Measurements from ENCODE around the gene CFAP161.
"Not testable (repeated sequence)": the region's sequence is repeated elsewhere in the genome, so short reads cannot be mapped to it uniquely, and the experiment has no call there.

CFAP161 gene

DNA sequence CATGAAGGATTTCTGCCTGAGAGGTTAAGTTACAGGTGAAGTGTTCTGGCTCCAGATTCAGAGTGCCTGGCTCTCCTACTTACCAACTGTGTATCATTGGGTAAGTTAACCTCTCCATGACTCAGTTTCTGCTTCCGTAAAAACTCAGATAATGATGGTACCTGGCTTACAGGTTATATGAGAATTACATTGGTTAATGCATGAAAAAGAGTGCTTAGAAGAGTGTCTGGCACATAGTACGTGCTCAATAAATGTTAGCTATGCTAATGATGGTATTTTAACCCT lies 23.8 kb downstream of the CFAP161 start:
- no peaks in the 10 kb centered on the region for H3K9me3 ChIP-seq
- H3K4me3 ChIP-seq (ENCODE audit: low read depth, low read length), result no peak overlapping the region
- no peak for DNase-seq
- H3K4me1 ChIP-seq, result no peaks in the 10 kb centered on the region
- no peaks in the 10 kb centered on the region for H3K27me3 ChIP-seq
- TF ChIP-seq, protein P1, sequence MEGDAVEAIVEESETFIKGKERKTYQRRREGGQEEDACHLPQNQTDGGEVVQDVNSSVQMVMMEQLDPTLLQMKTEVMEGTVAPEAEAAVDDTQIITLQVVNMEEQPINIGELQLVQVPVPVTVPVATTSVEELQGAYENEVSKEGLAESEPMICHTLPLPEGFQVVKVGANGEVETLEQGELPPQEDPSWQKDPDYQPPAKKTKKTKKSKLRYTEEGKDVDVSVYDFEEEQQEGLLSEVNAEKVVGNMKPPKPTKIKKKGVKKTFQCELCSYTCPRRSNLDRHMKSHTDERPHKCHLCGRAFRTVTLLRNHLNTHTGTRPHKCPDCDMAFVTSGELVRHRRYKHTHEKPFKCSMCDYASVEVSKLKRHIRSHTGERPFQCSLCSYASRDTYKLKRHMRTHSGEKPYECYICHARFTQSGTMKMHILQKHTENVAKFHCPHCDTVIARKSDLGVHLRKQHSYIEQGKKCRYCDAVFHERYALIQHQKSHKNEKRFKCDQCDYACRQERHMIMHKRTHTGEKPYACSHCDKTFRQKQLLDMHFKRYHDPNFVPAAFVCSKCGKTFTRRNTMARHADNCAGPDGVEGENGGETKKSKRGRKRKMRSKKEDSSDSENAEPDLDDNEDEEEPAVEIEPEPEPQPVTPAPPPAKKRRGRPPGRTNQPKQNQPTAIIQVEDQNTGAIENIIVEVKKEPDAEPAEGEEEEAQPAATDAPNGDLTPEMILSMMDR (IDR thresholded peaks at IDR 0.05; ENCODE audit: low read depth, low read length), result no peak
- no peaks in the 10 kb centered on the region for H3K36me3 ChIP-seq

DNA sequence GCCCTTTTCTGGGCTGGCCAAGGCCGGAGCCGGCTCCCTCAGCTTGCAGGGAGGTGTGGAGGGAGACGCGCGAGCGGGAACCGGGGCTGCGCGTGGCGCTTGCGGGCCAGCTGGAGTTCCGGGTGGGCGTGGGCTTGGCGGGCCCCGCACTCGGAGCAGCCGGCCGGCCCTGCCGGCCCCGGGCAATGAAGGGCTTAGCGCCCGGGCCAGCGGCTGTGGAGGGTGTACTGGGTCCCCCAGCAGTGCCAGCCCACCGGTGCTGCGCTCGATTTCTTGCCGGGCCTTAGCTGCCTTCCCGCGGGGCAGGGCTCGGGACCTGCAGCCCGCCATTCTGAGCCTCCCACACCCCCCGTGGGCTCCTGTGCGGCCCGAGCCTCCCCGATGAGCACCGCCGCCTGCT lies 24.5 kb downstream of the CFAP161 start:
- not testable (repeated sequence) for H3K4me1 ChIP-seq, H3K9me3 ChIP-seq, DNase-seq

DNA sequence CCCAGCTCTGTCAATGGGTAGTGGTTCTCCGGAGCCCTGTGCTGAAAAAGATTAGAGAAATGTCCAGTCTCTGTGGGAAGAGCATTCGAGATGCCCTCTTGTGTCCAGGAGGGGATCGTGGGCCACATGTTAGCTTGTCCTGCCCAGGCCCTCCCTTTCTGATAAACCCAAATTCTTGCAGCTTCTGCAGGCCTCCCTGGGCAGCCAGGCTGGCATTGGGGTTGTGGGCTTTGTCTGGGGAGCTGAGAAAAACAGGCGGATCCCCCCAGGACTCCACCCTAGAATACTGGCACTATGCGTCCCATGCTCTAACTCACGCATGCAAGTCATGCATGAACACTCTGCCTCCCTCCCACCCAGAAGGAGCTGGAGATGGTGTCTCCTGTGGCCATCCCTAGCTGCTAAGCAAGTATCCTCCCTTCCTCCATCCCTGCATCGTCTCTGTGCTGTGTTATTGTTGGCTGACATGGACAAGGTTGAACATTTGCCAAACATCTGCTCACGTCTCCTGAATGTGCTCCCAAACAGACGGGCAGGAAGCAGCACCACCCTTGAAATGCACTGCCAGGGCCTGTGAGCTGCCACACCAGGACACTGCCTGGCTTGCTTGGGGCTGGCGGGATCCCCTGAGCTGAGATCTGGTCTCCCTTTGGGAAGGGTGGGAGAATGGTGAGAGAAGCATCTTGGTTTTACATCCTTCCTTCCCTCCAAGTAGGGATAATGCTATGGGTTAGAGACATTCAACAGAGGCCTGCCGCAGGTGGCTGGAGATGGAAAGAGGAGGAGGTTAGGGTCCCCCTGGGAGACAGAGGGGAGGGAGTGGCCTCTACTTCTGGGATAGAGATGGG lies 26.5 kb downstream of the CFAP161 start:
- TF ChIP-seq, protein P1 (IDR thresholded peaks at IDR 0.05; ENCODE audit: low read depth, low read length), result no peak
- no peaks in the 10 kb centered on the region for H3K27me3 ChIP-seq
- H3K4me1 ChIP-seq, result no peaks in the 10 kb centered on the region
- H3K36me3 ChIP-seq, result no peaks in the 10 kb centered on the region
- H3K9me3 ChIP-seq, result no peaks in the 10 kb centered on the region
- DNase-seq, result peak; percentile 33
- H3K4me3 ChIP-seq (ENCODE audit: low read depth, low read length), result no peak overlapping the region

More for the DNA sequence above, 24.5 kb downstream of the CFAP161 start:
- H3K4me3 ChIP-seq (ENCODE audit: low read depth, low read length); H3K36me3 ChIP-seq; H3K27me3 ChIP-seq: not testable (repeated sequence)

DNA sequence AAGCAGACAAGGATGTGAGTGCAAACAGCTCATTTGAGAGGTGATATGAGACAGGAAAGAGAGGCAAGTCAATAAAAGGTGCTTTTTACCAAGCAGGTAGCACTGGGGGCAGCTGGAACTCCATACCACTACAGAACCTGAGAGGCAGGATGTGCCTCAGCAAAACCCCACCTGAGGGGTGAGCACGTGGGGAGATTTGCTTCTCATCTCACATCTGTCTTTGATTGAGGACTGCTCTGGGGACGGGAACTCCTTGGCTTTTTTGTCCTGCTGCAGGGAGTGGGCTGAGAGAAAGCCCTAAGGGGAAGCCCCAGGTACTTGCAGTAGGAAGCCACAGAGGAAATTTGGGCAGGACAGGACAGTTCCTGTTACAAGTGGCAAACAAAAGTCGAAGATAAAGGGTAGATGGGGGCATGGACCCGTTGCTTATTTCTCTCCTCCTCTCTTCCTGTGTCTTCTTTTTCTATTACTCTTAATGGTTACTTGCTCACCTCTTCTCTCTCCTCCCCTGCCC lies 27.1 kb downstream of the CFAP161 start:
- TF ChIP-seq, protein P1 (IDR thresholded peaks at IDR 0.05; ENCODE audit: low read depth, low read length), result no peak
- no peaks in the 10 kb centered on the region for H3K27me3 ChIP-seq
- H3K36me3 ChIP-seq, result no peaks in the 10 kb centered on the region
- no peaks in the 10 kb centered on the region for H3K4me1 ChIP-seq
- no peak for DNase-seq
- no peaks in the 10 kb centered on the region for H3K9me3 ChIP-seq
- H3K4me3 ChIP-seq (ENCODE audit: low read depth, low read length), result no peak overlapping the region

DNA sequence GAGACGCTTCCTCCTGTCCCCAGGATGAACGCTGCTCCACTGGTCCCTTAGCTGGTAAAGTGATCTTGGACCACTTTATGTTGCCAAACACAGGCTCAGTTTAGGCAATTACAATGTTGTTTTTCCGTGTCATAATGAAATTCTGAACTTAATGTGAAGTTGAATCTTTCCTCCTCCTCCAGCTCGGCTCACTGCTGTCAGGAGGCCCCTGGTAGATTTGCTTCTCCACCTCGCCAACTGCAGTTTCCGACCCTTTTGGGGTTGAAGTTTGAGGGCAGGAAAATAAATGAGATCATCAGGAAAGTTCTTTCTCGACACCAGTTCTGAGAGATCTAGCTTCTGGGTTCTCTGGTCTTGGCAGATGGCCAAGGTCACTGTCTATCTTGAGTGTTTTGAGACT lies 27.8 kb downstream of the CFAP161 start:
- no peaks in the 10 kb centered on the region for H3K27me3 ChIP-seq
- DNase-seq, result no peak

DNA sequence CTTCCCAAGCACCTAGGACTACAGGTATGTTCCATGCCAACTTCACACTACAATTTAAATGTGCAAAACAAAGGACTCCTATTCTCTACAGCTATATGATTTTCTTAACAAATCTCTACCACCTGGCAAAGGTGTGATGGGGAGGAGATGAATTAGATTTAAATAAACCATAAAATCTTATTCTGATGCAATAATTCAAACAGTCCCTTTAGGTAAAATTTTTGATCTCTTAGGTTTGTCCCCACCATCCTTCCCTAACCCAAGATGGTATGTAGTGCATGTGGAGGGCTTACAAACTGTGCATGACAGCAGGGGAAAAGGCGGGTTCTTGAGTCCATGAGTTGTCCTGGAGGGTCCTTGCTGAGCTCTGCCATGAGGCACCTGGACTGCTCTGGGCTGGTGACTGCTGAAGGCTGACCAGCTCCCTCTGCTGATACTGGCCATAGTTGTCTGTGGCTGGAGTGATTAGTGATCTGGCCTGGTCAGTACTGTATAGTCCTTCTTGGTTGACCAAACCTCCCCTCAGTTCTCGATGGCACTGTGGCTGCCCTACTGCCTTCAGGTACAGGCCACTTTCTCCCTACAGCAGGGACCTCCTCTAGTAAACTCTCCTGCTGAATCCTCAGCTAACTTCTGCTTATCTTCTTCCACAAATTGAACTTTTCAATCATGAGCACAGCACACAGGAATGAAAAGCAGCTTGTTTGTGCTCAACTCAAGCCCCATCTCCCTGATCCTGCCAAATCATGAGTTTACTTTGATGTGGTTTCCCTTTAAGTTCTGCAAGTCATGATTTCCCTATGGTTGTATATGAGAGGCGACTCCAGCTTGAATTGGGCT lies 30.1 kb downstream of the CFAP161 start:
- TF ChIP-seq, protein P1 (IDR thresholded peaks at IDR 0.05; ENCODE audit: low read depth, low read length), result no peak
- no peaks in the 10 kb centered on the region for H3K27me3 ChIP-seq
- H3K36me3 ChIP-seq, result no peaks in the 10 kb centered on the region
- no peaks in the 10 kb centered on the region for H3K4me1 ChIP-seq
- no peak for DNase-seq
- no peaks in the 10 kb centered on the region for H3K9me3 ChIP-seq
- no peak overlapping the region for H3K4me3 ChIP-seq (ENCODE audit: low read depth, low read length)

More for the DNA sequence above, 27.8 kb downstream of the CFAP161 start:
- Histone ChIP-seq H3K4me1 (no peaks in the 10 kb centered on the region), H3K36me3 (no peaks in the 10 kb centered on the region), H3K9me3 (no peaks in the 10 kb centered on the region), H3K4me3 (ENCODE audit: low read depth, low read length) (no peak overlapping the region)
- TF ChIP-seq, protein P1 (IDR thresholded peaks at IDR 0.05; ENCODE audit: low read depth, low read length), result no peak
